Stimulated activated CD8-positive, alpha-beta memory T cell treated with anti-CD3 and anti-CD28 coated beads, Interleukin-4, amount 100 ng/mL, for 24 hours (primary cell): ENCODE data around the gene GPX3.

Source experiments
- DNase-seq: peaks from one replicate; pipeline ENCODE4 v3.0.0-alpha.2; 2020; ENCODE audit warnings: low read depth

The GPX3 gene

DNA sequence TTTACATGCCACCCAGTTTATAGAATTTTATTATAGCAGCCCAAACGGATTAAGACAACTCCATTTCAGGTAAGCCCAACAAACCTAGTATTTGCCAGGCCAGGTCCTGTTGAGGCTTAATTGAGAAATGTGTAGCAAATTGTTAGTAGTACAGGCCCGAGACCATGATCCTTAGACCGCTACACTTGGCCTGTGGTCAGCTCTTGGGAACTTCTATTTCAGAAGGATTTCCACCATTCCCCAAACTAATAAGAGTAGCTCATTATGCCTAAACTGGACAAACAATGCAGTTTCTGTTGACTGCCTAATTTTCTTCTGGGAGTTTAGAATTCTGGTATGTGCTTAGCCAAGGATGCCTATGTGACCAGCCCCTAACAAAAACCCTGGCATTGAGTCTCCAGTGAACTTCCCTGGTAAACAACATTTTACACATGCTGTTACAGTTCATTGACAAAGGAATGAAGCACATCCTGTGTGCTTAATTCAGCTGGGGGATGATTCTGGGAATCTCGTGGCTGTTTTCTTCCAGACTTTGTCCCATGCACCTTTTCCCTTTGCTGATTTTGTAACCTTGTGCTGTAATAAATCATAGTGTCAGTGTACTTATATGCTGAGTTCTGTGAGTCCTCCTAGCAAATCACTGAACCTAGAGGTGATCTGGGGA, 5.6 kb upstream of the GPX3 start:
- DNase-seq = no peak

- no peak for DNase-seq
Measured at GRCh38 chr5:151015974-151016587, 4.3 kb upstream of the GPX3 start.

GRCh38 chr5:151016700-151017099, 3.7 kb upstream of the GPX3 start:
- no peak for DNase-seq

DNA sequence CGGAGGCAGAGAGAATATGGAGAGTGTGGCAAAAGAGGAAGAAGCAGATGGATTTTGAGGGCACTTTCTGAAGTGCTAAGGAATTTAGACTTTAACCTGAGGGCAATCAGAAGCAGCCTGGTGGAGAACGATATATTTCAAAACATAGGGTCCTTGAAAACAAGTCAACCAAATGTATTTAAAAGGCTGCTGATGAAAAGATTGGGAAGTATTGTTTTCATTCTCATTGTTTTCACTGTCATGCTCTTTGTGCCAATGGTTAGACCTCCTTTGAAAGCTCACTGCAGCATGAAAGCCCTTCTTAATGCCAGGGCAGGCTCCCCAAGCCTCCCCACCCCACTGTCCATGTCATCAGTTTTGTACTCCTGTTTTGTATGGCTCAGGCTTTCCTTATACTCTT, 2.5 kb upstream of the GPX3 start:
- DNase-seq = no peak

- DNase-seq = no peak
Measured at GRCh38 chr5:151018846-151019245, 1.5 kb upstream of the GPX3 start.

DNA sequence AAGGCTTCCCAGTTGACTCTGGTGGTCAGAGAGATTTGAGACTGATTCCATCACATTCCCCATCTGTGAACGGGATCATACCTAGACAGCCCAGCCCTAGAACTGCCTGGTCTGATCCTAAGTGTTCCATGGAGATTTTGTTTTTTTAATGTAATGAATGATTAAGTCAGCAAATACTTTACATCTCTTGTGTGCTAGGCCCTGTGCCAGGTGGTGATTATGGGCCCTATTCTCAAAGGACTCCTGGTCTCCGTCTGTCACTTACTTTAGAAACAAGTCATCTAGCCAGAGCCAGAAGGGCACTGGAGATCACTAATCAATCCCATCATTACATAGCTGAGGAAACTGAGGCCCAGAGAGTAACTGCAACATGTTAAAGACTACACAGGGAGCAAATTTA, 1.1 kb upstream of the GPX3 start:
- DNase-seq = no peak

DNA sequence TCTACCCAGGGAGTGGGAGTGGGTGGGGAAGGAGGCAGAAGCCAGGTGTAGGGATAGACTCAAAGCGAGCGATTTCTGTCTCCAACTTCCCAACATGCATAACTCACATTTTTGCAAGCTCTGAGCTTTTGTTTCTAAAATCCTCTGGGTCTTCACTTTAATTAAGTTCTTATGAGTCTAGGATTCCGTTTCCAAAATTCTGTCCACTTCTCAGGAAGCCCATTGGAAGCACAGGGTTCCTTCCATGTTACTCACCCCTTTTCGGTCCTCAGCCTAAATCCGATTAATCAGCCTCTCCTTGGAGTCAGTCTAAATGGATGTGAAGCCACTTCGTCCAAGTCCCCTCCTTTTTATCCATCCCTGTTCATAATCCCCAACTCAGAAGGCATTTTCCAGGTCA, 1.4 kb downstream of the GPX3 start:
- no peak for DNase-seq

DNA sequence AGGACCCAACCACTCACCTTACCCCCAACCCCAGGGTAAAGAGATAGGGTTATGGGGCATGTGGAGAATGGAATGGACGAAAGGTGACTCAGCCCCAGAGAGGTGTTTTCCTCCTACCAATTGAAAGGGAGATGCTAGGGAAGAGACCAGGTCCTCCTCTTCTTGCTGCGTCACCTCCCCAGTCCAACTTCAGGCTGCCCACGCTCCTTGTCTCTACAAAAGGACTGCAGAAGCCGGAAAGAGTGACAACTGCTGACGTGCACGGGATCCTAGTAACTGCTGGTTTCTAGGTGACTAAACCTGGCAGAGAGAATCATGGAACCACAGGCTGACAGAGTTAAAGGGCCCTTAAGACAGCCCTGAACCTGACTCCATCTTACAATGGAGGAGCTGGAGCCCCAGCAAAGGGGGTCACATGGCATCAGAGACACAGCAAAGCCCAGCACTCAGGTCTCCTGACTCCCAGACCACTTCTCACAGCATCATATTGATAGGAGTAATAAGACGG, 2.2 kb downstream of the GPX3 start:
- no peak for DNase-seq

- DNase-seq = no peak
Measured at GRCh38 chr5:151023047-151023615, 2.7 kb downstream of the GPX3 start.

- no peak for DNase-seq
Measured at GRCh38 chr5:151023651-151024050, 3.3 kb downstream of the GPX3 start.

DNA sequence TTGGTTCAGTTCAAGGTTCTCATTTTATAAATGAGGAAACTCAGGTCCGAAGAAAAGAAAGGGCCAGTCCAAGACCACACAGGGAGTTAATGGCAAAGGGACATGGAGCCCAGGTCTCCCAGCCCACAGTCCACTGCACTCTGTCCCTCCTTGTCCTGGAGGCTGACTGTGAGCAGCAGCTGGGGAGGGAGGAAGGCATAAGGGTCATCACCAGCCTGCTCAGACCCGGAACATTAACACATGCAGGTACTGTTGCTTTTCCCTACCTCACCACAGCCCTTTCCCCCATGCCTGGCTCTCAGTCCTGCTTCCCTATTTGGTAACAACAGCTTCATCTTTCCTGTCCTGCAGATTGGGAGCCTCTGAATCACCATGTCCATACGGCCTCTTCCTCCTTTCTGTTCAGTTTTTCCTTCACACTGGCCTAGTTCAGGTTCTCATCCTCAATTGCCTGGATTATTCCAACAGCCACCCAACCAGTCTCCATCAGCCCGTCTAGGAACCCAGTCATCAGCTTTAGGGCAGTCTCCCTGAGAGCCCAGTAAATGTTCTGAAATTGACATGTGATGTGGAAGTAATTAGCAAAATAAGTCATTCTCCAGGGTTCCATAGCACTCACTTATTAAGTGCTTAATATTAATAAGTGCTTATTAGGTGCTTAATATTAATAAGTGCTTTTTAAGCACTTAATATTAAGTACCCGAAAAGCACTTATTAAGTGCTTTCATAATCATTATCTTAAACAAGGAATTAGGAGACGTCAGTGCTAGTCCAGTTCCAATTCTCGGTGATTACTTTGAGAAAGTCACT, 4.3 kb downstream of the GPX3 start:
- no peak for DNase-seq

GRCh38 chr5:151025250-151025606, 4.8 kb downstream of the GPX3 start:
- DNase-seq = no peak

- no peak for DNase-seq
Measured at GRCh38 chr5:151026088-151026487, 5.7 kb downstream of the GPX3 start.

GRCh38 chr5:151026679-151027078, 6.3 kb downstream of the GPX3 start:
- DNase-seq = no peak

DNA sequence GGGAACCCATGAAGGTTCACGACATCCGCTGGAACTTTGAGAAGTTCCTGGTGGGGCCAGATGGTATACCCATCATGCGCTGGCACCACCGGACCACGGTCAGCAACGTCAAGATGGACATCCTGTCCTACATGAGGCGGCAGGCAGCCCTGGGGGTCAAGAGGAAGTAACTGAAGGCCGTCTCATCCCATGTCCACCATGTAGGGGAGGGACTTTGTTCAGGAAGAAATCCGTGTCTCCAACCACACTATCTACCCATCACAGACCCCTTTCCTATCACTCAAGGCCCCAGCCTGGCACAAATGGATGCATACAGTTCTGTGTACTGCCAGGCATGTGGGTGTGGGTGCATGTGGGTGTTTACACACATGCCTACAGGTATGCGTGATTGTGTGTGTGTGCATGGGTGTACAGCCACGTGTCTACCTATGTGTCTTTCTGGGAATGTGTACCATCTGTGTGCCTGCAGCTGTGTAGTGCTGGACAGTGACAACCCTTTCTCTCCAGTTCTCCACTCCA, 7.6 kb downstream of the GPX3 start:
- no peak for DNase-seq

DNA sequence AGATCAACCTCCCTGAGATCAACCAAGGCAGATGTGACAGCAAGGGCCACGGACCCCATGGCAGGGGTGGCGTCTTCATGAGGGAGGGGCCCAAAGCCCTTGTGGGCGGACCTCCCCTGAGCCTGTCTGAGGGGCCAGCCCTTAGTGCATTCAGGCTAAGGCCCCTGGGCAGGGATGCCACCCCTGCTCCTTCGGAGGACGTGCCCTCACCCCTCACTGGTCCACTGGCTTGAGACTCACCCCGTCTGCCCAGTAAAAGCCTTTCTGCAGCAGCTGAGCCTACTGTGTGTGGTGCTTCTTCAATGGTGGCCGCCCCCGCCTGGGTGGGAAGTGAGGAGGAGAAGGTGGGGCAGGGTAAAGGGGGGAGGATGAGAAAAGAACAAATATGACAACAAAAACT, 8.3 kb downstream of the GPX3 start:
- no peak for DNase-seq

- DNase-seq = no peak
Measured at GRCh38 chr5:151029179-151030055, 9.0 kb downstream of the GPX3 start.

GRCh38 chr5:151030056-151030336, 9.6 kb downstream of the GPX3 start:
- no peak for DNase-seq

GRCh38 chr5:151030379-151030778, 10.0 kb downstream of the GPX3 start:
- DNase-seq = no peak

GRCh38 chr5:151031554-151031953, 11.2 kb downstream of the GPX3 start:
- DNase-seq = no peak

DNA sequence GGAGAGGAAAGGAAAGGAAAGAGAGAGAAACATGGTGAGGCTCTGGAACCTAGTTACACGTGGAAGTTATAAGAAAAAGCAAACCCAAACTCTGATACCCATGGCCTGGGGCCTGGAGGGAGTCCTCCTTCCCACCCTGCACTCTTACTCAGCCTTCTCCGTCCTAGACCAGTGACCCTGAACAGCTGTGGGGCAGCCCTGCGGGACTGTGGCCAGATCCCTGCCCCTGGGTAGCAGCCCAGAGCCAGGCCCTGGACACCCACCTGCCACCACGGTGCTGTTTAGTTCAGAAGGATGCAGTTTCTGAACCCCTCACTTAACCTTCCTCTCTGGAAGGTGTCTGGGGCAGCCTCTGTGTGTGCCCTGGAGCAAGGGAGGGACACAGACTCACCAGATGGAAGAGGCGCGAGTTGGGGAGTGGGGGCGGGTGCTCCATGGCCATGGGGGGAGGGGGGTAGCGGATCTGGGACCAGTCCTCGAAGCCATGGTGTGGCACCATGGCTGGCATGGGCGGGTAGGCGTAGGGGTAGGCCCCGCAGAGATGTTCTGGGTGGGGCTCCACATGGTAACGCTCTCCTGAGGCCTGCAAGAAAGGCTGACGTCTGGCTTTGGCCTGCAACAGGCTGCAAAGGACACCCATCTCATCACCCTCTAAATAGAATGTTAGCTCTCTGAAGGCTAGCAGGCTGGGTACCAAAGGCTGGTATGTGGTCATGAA, 13.0 kb downstream of the GPX3 start:
- DNase-seq = no peak
